Myometrial cell (primary cell): Measurements from ENCODE around the gene MGAT1. TPM values are rescaled to one million over a fixed set of nuclear protein-coding genes. Genes with fewer than 3 reads are reported as not detected.

Source experiments
- total RNA-seq: library from RNA; depleted of rRNA; stranded (reverse); fragments of >200 nt; gene quantifications from 2 replicates; pipeline ENCODE4 v1.2.3, GENCODE V29; 2015

Gene MGAT1
- total RNA-seq = 153 and 161 TPM in 2 replicates

GRCh38 chr5:180802325-180803180 is at the start of gene MGAT1:
Gene MGAT1, minus strand, starts transcription at chr5:180802806. Its CDS starts 9,835 bp downstream, at chr5:180792971.

GRCh38 chr5:180739958-180740357 is 62.6 kb downstream of the MGAT1 start, which contains the start of gene OR2Y1:
Gene OR2Y1, minus strand, starts transcription at chr5:180740058. Its CDS starts 0 bp downstream, at chr5:180740058.

Other genes with a start within 250 kb of the MGAT1 start
- not detected in 2 replicates for gene SCGB3A1, start 211.3 kb downstream of the MGAT1 start, total RNA-seq
- 0.18 TPM in 1 of 2 replicates, not detected in the other for gene FLT4, start 153.2 kb downstream of the MGAT1 start, total RNA-seq
- not detected in 2 replicates for gene OR2Y1, start 62.7 kb downstream of the MGAT1 start, total RNA-seq
- gene ZFP62, start 58.5 kb upstream of the MGAT1 start, total RNA-seq = 2.9 and 6.9 TPM in 2 replicates
- gene BTNL8, start 96.4 kb upstream of the MGAT1 start, total RNA-seq = not detected in 2 replicates
- not detected in 2 replicates for gene BTNL3, start 186.0 kb upstream of the MGAT1 start, total RNA-seq
- gene BTNL9, start 237.5 kb upstream of the MGAT1 start, total RNA-seq = not detected in 2 replicates